Activated CD4-positive, CD25-positive, alpha-beta regulatory T cell treated with anti-CD3 and anti-CD28 coated beads, Interleukin-2, amount 50 U/mL, for 72 hours (primary cell): ENCODE results near the gene WDR7.

Source experiments
- DNase-seq: peaks from one replicate; pipeline ENCODE4 v3.0.0; 2021

The WDR7 gene

DNA sequence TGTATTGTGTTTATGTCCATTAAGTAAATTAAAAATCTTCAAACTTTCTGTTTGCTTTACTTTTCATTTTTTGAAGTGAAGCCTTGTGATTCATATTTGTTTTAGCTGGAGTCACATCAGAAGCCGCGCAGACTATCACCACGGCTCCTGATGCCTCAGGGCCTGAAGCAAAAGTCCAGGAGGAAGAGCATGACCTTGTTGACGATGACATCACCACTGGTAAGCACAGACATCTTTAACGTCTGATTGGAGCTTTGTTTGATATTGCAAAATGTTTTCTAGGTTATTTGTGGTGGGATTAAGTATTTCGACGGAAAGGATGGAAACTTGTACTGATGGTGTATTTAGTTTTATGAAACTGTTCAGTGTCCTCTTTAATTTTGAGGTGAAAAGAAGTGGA, 164.8 kb downstream of the WDR7 start:
- no peak for DNase-seq

DNA sequence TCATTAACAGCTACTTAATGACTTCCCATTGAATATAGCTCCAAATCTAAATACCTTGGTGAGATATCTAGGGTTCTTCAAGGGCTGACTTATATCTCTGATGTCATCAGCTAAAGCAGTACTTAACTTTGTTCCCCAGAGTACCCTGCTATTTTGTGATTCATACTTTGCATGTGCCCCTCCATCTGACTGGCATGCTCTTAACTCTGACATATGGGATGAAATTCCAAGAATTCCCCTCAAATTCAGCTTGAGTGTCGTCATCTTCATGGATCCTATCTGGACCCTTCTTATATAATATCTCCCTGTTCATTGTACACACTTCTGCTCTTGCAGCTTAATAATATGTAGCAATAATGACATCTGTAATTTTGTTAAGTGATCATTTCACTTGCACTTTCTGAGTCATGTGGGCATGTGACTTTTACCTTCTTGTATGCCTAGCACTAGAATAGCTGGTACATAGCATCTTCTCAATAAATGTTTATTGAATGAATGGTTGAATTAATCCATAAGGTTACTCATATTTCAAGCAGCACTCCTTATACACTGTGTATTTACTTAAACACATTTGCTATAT, 172.9 kb downstream of the WDR7 start:
- DNase-seq = no peak

GRCh38 chr18:56825321-56825720, 174.2 kb downstream of the WDR7 start:
- no peak for DNase-seq

DNA sequence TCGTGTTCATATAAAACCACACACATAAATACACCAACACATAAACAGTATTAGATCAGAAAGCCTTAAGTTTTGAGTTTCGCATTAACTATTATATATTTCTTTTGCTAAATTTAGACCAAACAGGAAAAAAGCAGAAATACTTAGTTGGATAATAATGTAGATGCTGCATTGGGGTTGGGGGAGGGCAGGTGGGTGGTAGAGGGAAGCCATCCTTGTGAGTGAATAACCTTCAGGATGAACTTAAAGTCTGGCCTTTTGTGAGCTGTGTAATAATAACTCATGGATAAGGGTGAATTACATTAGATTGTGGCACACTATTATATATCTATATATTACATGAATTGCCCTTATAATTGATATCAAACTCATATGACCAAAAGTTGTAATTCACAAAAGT, 174.7 kb downstream of the WDR7 start:
- no peak for DNase-seq

GRCh38 chr18:56831988-56832387, 180.8 kb downstream of the WDR7 start:
- no peak for DNase-seq

DNA sequence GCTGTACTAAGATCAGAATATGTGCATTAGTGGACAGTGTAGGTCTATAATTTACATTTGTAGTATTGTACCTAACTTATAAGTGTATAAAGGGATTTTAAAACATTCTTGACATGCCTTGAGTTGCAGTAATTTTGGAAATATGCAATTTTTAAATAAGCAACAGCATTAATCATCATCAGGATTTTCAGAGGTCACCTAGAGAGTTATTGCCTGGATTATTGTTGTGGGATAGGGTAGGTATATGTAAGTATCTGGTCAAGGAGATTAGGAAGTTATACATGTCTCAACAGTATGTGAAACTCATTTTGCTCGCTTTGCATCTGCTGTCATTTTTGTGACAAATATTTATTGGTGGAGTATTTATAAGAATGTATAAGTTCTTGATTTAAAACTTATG, 184.2 kb downstream of the WDR7 start:
- DNase-seq = no peak

DNA sequence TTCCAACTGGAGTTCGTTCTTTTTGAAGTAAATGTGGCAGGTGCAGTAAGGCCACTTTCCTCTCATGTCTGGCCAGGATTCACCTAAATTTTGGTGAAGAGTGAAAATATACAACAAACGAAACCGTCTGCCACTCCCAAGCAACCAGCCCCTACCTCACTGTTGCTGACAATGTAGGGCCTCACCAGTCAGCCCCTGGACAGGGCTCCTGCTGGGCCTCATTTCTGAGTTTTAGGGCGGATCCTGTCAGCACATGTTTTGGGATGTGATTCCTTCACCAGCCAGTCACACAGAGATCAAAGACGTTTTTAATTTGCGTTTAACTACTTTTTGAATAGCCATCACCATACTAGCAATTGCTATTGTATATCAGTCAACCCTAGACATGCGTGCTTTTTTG, 185.0 kb downstream of the WDR7 start:
- DNase-seq = no peak

GRCh38 chr18:56841836-56842235, 190.7 kb downstream of the WDR7 start:
- no peak for DNase-seq

GRCh38 chr18:56843241-56843640, 192.1 kb downstream of the WDR7 start:
- no peak for DNase-seq

DNA sequence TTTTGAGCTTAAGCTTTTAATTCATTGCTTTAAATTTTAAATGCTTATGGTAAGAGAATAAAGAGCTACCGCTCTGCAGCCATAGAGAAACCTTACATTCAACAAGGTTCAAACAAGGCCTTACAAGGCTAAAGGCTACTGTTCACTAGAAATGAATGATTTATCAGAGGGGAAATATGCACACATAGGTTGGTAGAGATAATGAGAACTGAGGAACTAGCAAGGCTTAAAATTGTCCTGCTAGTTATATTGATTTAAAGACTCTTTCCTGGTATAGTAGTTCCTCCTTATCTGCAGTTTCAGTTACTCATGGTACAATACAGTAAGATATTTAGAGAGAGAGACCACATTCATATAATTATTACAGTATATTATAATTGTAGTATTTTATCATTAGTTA, 193.4 kb downstream of the WDR7 start:
- DNase-seq = no peak

DNA sequence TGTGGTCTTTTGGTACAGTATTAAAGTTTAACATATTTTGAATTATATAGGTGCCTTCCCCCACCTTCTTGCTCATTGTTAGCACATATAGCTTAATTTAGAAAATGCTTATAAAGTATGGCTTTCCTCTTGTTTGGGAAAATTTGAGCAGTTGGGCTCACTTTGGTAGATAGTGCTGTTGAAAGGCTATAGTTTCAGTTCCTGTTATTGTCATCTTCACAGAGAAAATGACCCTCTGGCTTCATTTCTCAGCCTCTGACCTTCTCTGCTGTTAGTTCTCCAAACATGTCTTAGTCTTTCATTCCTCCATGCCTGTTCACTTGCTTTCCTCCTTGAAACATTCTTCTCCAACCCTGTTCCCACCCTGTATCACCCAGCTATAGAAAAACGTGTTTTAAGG, 200.6 kb downstream of the WDR7 start:
- DNase-seq = no peak

DNA sequence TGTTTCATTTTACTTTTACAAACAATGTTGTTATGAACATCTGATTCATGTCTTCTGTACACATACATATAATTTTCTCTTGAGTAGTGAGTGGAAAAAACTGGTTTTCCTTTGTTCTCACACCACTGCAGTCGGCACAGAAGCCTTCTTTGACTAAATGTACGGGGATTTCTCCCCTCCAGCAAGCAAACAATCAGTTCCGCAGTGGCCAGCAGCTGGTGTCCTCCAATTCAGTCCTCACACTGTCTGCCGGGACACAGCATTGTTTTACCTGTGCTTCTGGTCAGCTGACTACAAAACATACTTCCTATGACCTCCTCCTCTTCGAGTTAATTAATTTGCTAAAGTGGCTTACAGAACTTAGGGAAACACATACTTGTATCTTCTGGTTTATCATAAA, 202.8 kb downstream of the WDR7 start:
- no peak for DNase-seq

DNA sequence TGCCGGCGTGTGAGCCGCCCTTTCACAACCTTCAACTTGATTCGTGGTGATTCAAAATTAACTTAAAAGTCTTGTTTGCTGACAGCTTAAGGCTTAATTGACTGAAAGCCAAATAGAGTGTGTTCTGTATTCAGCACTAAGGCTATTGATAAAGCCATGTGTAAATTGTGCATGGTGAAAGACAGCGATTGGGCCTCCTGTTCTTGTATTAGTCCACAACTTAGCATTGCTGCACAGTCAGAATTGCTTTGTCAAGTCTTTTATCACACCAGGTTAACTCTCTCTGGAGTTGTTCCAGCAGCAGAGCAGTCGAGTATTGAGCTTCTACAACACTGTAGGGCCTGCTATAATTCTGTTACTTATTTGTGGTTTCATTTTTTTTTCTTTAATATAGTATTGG, 210.1 kb downstream of the WDR7 start:
- no peak for DNase-seq

GRCh38 chr18:56869189-56869777, 218.1 kb downstream of the WDR7 start:
- DNase-seq = no peak

GRCh38 chr18:56870982-56871381, 219.8 kb downstream of the WDR7 start:
- no peak for DNase-seq

DNA sequence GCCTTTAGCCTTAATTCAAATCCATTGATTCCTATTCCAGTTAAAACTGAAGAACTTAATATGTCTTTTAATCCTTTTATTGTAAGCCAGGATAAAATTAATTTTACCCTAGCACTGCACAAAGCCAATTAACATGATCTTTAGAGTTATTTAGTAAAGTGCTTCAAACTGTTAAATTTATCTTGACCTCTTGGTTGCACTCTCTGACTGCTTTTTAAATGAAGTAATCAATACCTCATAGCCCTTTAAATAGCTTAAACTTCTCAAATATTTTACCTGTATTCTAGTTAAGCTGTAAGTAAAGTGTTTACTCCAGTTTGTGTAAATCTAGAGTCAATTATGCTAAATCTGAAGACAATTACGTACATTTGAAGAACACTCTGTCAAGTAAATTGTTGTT, 221.0 kb downstream of the WDR7 start:
- DNase-seq = no peak

- no peak for DNase-seq
These were observed 222.4 kb downstream of the WDR7 start for GRCh38 chr18:56873441-56874140.

DNA sequence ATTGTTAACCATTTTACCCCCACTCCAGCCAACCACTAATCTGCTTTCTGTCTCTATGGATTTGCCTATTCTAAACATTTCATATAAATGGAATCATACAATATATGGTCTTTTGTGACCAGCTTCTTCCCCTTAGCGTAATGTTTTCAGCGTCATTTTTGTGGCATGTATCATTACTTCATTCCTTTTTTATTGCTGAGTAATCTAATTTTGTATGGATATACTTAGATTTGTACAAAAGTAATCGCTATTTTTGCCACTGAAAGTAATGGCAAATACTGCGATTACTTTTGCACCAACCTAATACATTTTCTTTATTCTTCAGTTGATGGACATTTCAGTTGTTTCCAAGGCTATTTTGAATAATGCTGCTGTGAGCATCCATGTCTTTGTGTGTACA, 227.6 kb downstream of the WDR7 start:
- DNase-seq = no peak

DNA sequence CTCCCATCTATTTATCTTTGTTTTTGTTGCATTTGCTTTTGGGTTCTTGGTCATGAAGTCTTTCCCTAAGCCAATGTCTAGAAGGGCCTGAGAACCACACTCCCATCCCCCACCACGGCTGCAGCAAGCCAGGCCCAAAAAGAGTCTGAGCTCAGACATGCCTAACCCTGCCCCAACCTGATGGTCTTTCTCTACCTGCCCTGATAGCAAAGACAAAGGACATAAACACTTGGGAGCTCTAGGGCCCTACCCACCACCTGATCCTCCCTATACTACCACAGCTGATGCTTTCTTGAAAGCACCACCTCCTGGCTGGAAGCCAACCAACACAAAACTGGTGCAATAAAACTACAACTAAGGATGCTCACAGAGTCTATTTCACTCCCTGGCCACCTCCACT, 233.4 kb downstream of the WDR7 start:
- DNase-seq = no peak

GRCh38 chr18:56888978-56889377, 237.8 kb downstream of the WDR7 start:
- DNase-seq = no peak

GRCh38 chr18:56889621-56890020, 238.5 kb downstream of the WDR7 start:
- no peak for DNase-seq

- DNase-seq = no peak
These were observed 239.5 kb downstream of the WDR7 start for GRCh38 chr18:56890632-56891031.

DNA sequence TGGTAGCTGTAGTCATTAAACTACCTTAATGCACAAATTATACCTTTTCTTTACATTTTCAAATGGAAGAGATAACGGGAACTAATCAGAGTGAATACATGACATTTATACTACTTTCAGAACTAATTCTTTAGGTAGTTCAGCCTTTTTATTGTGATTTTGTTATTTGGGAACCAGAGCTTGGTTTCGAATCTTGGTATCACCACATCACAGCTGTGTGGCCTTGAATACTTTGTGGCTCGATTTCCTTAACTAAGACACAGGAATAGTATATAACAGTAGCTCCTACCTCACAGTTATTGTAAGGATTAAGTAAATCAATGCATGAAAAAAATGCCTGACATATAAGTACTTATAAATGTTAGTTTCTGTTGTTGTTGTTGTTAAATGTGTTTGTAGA, 240.0 kb downstream of the WDR7 start:
- no peak for DNase-seq

- DNase-seq = no peak
These were observed 240.7 kb downstream of the WDR7 start for GRCh38 chr18:56891870-56892269.

GRCh38 chr18:56897122-56897521, 246.0 kb downstream of the WDR7 start:
- no peak for DNase-seq
